Activated B cell treated with CpG ODN at 0.5 μM for 24 hours (primary cell): ENCODE results near the gene FGD3. TPM values are rescaled to one million over a fixed set of nuclear protein-coding genes. Genes with fewer than 3 reads are reported as not detected.

Experiments
- ATAC-seq: fragments of 200-7000 bp; cut with Tn5 transposase; one replicate; pipeline ENCODE4 v1.10.0; 2021; ENCODE audit warnings: low read depth, mild to moderate bottlenecking, moderate library complexity
- CTCF ChIA-PET: fragments of 350-600 bp; sonication (Branson Sonifier 250); formaldehyde crosslinking; loops from one replicate; lab custom pipeline; 2021; ENCODE audit warnings: antibody characterized with exemption; lab: Charles Lee
- POLR2A ChIA-PET: fragments of 350-600 bp; sonication (Branson Sonifier 250); formaldehyde crosslinking; loops from one replicate; lab custom pipeline; 2021; ENCODE audit warnings: antibody characterized with exemption; lab: Charles Lee
- DNase-seq: peaks from one replicate; pipeline ENCODE4 v3.0.0; 2022
- H3K27ac Mint-ChIP-seq: one replicate; pipeline ENCODE4 v1.8.0; 2020; ENCODE audit warnings: mixed read lengths
- H3K27me3 Mint-ChIP-seq: one replicate; pipeline ENCODE4 v1.8.0; 2021; ENCODE audit warnings: mixed read lengths
- H3K36me3 Mint-ChIP-seq: one replicate; pipeline ENCODE4 v1.8.0; 2021; ENCODE audit warnings: low read depth, mixed read lengths
- H3K4me1 Mint-ChIP-seq: one replicate; pipeline ENCODE4 v1.8.0; 2021; ENCODE audit warnings: mixed read lengths
- H3K4me3 Mint-ChIP-seq: one replicate; pipeline ENCODE4 v1.8.0; 2020; ENCODE audit warnings: mild to moderate bottlenecking, mixed read lengths
- H3K9me3 Mint-ChIP-seq: one replicate; pipeline ENCODE4 v1.8.0; 2020; ENCODE audit warnings: mixed read lengths
- intact Hi-C: fragments of 100-400 bp; cut with micrococcal nuclease; formaldehyde crosslinking; loops from one replicate; pipeline ENCODE4 v1.15.1; 2024
- total RNA-seq: library from RNA; stranded (reverse); gene quantifications from 2 replicates; pipeline ENCODE4 v1.2.3, GENCODE V29; 2022
- TF ChIP-seq, protein P1 (sequence below): fragments of 200-600 bp; IDR thresholded peaks from one replicate; pipeline ENCODE4 v1.8.0; 2022; ENCODE audit warnings: antibody characterized with exemption, mild to moderate bottlenecking

The FGD3 gene
- total RNA-seq, 1 donor from 2014 or later, result 61.9 TPM

DNA sequence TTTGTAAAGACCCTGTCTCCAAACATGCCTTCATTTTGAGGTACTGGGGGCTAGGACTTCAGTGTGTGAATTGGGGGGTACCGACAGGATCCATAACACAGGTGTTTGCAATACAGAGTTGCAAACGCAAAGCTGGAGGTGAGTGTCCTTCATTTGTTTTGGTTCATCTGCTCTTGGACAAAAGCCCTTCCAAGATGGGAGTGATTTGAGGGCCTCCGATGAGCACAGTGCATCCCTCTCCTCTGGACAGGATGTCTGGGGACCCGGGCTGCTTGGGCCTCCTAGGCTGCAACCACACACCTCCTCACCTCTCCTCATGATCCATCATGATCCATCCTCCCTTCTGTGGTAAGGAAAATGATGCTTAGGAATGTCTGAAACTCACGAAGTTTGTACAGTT, 23.8 kb downstream of the FGD3 start:
- CTCF ChIA-PET, result no interaction called here
- no peak for ATAC-seq
- H3K4me1 Mint-ChIP-seq, result peaks cover 81% of the 10 kb centered on the region
- no peaks in the 10 kb centered on the region for H3K27me3 Mint-ChIP-seq
- intact Hi-C loops, result no loop called here
- peak overlapping the region; percentile 12 for H3K4me3 Mint-ChIP-seq
- H3K27ac Mint-ChIP-seq, result no peak overlapping the region
- H3K36me3 Mint-ChIP-seq, result peaks cover 43% of the 10 kb centered on the region
- TF ChIP-seq, protein P1, sequence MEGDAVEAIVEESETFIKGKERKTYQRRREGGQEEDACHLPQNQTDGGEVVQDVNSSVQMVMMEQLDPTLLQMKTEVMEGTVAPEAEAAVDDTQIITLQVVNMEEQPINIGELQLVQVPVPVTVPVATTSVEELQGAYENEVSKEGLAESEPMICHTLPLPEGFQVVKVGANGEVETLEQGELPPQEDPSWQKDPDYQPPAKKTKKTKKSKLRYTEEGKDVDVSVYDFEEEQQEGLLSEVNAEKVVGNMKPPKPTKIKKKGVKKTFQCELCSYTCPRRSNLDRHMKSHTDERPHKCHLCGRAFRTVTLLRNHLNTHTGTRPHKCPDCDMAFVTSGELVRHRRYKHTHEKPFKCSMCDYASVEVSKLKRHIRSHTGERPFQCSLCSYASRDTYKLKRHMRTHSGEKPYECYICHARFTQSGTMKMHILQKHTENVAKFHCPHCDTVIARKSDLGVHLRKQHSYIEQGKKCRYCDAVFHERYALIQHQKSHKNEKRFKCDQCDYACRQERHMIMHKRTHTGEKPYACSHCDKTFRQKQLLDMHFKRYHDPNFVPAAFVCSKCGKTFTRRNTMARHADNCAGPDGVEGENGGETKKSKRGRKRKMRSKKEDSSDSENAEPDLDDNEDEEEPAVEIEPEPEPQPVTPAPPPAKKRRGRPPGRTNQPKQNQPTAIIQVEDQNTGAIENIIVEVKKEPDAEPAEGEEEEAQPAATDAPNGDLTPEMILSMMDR, result no peak
- H3K9me3 Mint-ChIP-seq, result no peaks in the 10 kb centered on the region
- DNase-seq, result no peak
- POLR2A ChIA-PET, result interaction anchor here (0.6 kb wide), 1 partner anchor 14 kb away, joined by 4 read pairs; no protein-coding TSS in a partner anchor

DNA sequence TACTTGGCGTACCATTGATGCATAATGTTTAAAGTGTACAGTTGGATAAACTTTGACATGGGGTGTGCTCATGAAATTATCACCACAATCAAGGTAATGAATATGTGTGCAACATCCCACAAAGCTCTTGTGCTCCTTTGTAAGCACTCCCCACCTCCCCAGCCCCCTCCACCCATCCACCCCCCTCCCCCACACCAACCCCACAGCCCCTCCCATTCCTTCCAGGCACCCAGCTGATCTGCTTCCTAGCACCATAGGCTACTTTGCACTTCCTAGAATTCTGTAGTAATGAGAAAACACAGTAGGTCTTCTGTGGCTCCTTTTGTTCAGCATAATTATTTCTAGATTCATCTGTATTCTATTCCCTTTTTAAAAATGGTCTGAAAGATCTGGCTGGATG, 24.5 kb downstream of the FGD3 start:
- intact Hi-C loops, result no loop called here
- POLR2A ChIA-PET, result interaction anchor here (0.6 kb wide), 2 partner anchors 15 to 229 kb away, joined by 3 to 4 read pairs; no protein-coding TSS in a partner anchor

DNA sequence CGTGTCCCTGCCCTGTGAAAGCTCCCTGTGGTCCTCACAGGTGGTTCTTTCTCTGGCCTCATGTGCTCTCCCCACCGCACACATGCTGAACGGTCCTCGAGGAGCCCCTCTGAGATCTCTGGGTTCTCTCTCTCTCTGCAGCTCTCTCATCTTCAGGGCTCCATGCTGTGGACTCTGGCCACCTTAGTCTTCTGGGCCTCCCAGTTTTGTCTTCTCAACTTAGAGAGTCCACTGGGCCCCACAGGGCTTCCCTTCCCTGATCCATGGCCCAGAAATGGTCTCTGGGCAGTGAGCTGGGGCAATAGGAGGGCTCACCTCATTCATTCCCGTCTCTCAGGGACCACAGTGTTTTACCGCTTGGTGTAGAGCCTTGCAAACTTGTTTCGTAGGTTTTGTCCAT, 26.4 kb downstream of the FGD3 start:
- TF ChIP-seq, protein P1, result no peak
- ChIA-PET CTCF (no interaction called here), POLR2A (no interaction called here)
- H3K27me3 Mint-ChIP-seq, result no peaks in the 10 kb centered on the region
- no peaks in the 10 kb centered on the region for H3K9me3 Mint-ChIP-seq
- peaks cover 55% of the 10 kb centered on the region for H3K36me3 Mint-ChIP-seq
- H3K4me3 Mint-ChIP-seq, result no peak overlapping the region
- peak overlapping the region; percentile 20 for H3K27ac Mint-ChIP-seq
- intact Hi-C loops, result no loop called here
- ATAC-seq (no peak), DNase-seq (no peak)
- H3K4me1 Mint-ChIP-seq, result peaks cover 70% of the 10 kb centered on the region

More for the DNA sequence above, 24.5 kb downstream of the FGD3 start:
- ATAC-seq, result no peak
- H3K4me1 Mint-ChIP-seq, result peaks cover 75% of the 10 kb centered on the region
- CTCF ChIA-PET, result no interaction called here
- TF ChIP-seq, protein P1, result no peak
- no peaks in the 10 kb centered on the region for H3K27me3 Mint-ChIP-seq
- peaks cover 47% of the 10 kb centered on the region for H3K36me3 Mint-ChIP-seq
- no peak overlapping the region for H3K4me3 Mint-ChIP-seq
- DNase-seq, result no peak
- H3K27ac Mint-ChIP-seq, result peak overlapping the region; percentile 59
- H3K9me3 Mint-ChIP-seq, result no peaks in the 10 kb centered on the region

DNA sequence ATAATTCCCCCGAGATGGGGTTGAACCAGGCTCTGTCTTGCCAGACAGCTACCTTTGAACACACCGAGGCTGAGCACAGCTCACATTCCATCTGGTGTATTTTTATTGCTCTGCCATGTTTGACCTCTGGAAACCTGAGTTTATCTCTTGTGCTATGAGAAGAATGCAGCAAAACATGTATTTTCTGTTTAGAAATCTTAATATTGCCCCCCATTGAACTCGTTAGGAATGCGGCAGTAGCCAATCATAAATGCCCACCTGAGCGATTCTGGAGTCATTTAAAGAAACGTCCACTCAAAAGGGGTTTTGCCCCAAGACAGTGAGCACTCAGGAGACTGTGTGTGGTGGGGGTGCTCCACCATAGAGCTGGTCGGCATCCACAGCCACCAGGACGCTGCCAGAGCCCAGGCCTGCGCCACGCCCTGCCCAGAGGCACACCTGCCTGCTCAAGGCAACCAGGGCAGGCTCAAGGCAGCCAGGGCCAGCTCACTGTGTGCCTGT, 26.9 kb downstream of the FGD3 start:
- TF ChIP-seq, protein P1, result no peak
- peaks cover 70% of the 10 kb centered on the region for H3K4me1 Mint-ChIP-seq
- CTCF ChIA-PET, result interaction anchor here (2.4 kb wide), 1 partner anchor 18 kb away, joined by 8 read pairs; no protein-coding TSS in a partner anchor
- no peak overlapping the region for H3K4me3 Mint-ChIP-seq
- POLR2A ChIA-PET, result no interaction called here
- no peak for ATAC-seq
- intact Hi-C loops, result no loop called here
- peaks cover 59% of the 10 kb centered on the region for H3K36me3 Mint-ChIP-seq
- no peaks in the 10 kb centered on the region for H3K27me3 Mint-ChIP-seq
- peak overlapping the region; percentile 64 for H3K27ac Mint-ChIP-seq
- DNase-seq, result no peak
- H3K9me3 Mint-ChIP-seq, result no peaks in the 10 kb centered on the region

DNA sequence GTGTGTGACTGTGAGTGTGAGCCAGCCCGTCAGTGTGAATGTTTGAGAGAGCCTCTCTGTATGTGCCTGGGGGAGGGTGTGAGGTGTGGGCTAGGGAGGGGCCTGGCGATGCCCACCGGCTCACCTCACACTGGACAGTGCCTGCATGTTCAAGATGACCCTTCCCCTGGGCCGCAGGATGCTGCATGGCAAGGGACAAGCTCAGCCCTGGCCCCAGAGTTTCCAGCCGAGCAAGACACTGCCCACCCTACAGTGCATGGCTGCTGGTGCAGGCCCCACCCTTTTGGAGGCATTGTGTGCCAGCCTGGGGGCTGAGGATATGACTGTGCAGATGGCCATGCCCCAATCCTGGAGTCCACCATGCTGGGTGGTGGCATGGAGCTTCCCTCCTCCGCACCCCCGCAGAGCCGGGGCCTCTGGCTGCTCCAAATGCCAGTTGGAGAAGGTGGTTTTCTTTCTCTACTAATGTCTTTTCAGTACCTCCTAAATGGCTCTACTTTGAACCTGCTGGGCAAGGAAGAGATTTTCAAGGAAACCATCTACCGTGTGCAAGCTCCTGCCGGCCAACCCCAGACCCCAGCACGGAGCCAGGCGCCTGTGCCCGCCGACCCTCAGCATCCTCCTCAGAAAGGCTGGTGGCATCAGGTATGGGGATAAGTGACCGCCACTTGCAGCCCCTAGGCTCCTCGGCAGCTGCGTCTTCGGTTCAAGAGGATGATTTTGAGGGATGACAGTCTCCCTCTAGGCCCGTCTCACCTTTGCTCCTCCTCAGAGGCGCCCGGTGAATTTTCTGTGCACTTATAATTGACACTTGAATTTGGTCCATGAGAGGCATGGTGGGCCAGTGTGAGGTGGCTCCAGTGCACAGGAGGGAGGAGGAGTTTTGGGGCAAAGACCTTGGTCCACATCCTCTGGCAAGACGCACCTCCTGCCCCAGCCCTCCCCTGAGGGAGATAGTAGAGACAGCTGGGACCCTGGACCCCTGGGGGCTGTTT, 27.7 kb downstream of the FGD3 start:
- peaks cover 70% of the 10 kb centered on the region for H3K4me1 Mint-ChIP-seq
- TF ChIP-seq, protein P1, result no peak
- H3K27ac Mint-ChIP-seq, result peak overlapping the region; percentile 64
- intact Hi-C loops, result no loop called here
- H3K36me3 Mint-ChIP-seq, result peaks cover 59% of the 10 kb centered on the region
- H3K4me3 Mint-ChIP-seq, result no peak overlapping the region
- ChIA-PET CTCF (interaction anchor here (2.4 kb wide), 1 partner anchor 19 kb away, joined by 8 read pairs; no protein-coding TSS in a partner anchor), POLR2A (interaction anchor here (0.8 kb wide), 1 partner anchor 11 kb away, joined by 3 read pairs; no protein-coding TSS in a partner anchor)
- DNase-seq, result no peak
- H3K9me3 Mint-ChIP-seq, result no peaks in the 10 kb centered on the region
- ATAC-seq, result no peak
- H3K27me3 Mint-ChIP-seq, result no peaks in the 10 kb centered on the region
